HG02943 (cell line): ENCODE measurements around the gene NPHP4.

Source experiments
- ATAC-seq: cut with Tn5 transposase; IDR thresholded peaks from one replicate; pipeline ENCODE4 v1.9.1; 2021; ENCODE audit warnings: mild to moderate bottlenecking, low read depth, moderate library complexity; ENCODE audit not compliant: unreplicated experiment

Gene NPHP4

DNA sequence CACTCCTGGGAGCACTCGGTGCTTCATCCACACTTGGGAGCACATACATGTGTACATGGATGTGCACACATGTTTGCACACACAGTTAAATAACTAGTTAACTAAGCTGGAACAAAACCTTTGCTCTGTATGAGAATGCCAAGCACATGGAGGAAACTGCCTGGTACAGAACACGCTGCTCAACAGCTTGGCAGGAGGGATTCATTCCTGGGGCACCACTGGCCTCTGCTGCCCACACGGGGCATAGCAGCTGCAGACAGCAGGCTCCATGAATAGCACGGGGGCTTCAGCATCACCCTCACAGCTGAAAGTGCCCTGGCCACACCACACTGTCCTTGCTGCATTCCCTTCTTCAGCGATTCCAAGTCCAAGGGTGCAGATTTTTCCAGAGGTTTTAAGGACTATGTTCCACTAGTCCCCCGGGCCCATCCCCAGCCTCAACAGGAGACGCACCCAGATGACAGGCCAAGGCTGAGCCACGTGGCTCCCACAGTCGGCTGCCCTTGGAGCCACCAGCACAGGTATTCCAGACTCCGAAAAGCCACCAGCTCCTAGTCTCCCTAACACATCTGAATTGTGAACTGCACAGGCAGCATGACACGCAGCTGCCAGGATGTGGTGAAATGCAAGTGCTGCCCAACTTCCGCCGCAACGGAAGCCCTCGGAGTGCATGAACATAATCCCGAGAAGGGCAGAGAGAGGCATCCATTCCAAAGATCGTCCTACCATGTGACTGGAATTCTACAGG lies 16.9 kb downstream of the NPHP4 start:
- no peak for ATAC-seq

DNA sequence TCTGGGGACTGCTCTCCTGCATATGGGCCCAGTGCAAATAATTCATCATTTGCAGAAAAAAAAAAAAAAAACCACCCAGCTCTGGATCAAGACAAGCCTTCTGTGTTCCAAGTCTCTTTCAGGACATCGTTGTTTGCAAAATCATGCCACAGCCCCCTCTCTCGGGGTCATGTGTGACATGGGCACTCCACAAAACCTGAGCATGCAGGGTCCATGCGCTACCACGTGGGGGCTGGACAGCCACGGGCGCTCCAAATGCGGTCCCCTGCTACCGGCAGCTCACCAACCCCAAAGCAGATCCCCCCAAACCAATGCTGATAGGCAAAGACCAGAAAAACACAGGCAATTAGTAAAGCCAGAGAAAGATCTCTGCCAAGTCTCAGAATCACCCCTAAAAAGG lies 17.6 kb downstream of the NPHP4 start:
- ATAC-seq, result no peak

DNA sequence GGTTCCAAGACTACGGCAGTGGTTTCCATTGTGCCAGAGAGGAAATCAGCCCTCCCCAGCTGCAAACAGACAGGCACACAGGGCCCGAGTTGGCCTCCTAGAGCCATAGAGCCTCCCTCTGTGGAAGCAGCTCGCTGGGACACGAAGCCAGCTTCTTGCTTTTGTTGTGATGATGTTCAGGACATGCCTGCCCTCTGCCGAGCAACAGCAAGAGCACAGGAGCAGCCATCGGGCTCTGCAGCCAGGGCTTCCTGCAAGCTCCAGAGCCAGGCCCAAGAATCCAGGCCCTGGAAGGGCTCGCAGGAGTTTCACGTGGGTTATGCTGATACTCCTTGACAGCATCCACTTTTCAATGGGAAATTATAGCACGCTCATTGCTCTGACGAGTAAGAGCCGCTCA lies 18.5 kb downstream of the NPHP4 start:
- ATAC-seq, result no peak

DNA sequence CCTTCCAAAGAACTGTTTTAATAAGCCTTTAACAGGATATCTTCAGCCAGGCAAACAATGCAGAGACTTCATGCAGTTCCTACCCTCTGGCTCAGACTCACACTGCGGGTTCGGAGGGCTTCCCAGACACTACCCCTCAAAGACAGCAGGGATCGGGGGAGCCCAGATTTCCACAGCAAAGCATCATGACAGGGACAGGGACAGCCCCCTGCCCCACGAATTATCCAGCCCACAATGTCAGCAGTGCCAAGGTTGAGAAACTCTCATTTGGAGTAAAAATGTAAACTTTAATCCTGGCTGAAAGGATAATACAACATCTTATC lies 20.1 kb downstream of the NPHP4 start:
- no peak for ATAC-seq

DNA sequence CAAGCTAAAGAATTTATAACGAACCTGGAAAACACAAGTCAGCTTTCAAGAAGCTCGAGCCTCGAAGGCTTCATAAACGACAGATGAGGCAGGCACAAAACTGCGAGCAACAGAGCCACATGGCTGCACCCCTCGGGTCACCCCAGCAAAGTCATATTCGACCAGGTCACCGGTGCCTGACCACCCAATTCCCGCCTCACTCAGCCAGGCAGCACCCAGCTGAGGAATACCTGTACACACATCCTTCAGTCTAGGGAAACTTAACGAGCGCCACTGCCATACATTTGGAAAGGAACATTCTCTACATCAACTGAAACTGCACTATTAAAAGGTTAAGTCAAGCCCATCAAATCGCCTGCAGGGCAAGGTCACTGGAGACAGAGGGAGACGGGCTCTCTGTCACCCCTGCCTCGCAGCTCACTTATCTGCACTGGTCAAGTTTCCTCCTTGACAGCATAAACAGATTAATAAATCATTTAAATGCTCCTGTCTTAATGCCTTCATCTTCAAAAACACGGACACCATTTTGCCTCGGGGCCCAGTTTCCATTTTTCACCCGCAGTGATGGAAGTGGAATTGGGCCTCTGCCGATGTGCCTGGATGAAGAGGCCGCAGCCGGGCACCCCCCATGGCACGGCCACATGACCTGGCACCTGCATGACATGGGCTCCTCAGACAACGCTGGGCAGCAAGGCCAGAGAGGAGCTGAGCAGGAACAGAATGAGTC lies 20.6 kb downstream of the NPHP4 start:
- no peak for ATAC-seq

DNA sequence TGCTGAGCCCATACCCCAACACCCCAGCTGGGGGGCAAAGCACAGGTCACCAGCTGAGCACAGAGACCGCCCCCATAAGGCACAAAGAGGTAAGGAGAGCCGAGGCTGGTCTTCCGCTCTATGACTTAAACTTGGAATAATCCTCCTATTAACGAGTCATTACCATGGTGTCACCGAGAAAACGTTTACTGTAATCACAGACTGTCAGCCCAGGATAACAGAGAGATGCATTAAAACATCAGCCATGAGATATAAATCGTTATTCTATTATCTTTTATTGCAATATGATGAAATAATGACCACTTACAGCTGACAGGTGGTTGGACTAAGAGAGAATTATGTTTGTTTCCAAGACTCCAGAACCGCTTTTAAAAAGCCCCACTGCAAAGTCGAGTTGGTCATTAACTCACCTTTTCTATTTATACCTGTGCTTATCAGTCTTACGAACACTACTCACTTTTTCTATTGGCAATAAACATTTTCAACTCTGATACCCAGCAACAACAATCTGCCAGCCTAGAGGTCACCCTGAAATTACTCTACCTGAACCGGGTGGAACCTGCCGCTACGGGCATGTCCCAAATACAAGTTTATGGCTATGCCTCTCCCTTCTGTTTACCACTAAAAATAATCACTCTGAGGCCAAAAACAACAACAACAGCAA lies 21.5 kb downstream of the NPHP4 start:
- ATAC-seq, result no peak

DNA sequence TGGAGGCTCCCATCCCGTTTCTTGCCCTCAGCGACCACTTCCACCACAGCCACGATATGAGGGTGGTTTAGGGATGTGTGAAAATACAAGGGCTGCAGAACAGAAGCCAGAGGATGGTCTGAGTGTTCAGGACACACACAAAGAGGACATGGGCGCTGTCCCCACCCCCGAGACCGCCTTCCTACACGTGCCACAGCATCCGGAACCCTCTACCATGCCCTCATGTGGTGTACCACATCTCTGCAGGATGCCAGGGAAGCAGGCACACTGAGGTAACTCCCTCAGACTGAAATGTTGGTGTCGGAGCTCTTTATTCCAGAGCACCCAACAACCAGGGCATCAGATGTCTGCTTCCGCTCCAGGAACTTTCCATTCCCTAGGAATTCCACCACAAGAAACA lies 23.1 kb downstream of the NPHP4 start:
- ATAC-seq, result no peak

DNA sequence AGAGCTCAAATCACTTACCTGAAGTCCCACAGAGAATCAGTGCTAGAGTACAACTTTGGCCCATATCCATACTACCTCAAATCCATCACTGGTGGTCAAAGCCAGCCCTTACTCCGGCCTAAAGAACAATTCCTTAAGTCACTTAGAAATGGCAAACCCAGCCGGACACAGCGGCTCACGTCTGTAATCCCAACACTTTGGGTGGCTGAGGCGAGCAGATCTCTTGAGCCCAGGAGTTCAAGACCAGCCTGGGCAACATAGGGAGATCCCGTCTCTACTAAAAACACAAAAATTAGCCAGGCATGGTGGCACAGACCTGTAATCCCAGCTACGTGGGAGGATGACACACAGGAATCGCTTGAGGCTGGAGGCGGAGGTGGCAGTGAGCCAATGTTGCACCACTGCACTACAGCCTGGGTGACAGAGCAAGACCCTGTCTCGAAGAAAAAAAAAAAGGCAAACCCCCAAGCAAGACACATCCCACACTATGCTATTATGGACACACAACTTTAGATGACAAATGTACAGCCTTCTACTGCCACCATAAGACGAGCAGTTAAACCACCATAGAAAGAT lies 24.0 kb downstream of the NPHP4 start:
- ATAC-seq, result no peak

DNA sequence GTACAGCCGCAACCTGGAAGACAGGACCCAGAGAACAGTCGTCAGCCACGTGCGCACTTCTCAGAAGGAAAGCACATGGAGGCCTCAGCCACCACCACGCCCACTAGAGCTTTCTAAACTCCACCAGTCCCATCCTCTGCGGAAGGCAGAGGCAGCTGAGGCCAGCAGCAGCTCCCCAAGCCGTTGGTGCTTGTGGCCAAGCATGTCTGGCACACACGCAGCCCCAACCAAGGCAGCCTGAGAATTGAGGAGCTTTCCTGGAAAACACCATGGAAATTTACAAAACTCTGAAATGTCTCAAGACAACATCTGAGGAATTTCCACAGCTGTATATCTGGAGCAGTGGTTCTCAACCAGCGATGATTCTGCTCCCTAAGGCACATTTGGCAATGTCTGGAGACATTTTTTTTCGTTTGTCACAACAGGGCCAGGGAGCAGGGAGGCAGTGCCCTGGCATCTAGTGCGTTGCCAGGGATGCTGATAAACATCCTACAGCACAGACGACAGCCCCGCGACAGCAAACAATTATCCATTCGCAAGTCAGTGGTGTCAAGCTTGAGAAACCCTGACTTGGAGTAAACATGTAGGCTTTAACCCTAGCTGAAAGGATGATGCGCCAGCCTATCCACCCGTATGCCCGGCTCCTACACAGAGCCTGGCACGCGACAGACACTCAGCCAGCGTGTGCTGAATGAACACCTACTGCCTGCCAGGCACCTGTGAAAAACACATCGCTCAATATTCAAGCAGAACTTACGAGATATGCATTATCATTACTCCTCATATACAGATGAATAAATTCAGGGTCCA lies 24.7 kb downstream of the NPHP4 start:
- no peak for ATAC-seq

DNA sequence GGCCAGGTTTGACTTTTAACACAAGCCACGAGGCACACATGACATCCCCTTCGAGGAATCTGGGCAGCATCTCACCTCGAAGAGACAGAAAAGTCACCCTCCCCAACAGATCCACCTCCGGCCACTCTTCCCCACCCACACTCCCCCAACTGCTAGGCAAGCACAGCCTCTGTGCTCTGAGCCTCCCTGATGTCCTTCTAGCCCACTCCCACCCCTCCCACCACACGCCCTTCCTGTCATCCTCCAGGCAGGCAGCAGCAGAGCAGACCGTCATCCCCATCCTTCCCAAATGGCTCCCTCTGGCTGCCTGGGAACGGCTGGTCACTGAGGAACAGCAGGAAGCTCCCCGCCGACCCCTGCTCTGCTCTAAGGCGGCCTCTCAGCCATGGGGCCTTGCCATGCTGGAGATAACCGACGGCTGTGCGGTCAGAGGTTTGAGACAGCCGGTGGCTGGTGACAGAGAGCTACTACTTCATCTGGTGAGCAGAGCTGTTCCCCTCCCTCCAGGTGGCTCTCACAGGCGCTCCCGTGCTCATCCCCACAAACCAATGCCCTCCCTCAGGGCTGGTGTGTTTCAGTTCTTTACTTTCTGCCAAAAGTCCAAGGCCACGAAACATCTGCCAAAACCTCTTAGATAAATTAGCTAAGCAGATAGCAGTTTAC lies 25.6 kb downstream of the NPHP4 start:
- no peak for ATAC-seq

DNA sequence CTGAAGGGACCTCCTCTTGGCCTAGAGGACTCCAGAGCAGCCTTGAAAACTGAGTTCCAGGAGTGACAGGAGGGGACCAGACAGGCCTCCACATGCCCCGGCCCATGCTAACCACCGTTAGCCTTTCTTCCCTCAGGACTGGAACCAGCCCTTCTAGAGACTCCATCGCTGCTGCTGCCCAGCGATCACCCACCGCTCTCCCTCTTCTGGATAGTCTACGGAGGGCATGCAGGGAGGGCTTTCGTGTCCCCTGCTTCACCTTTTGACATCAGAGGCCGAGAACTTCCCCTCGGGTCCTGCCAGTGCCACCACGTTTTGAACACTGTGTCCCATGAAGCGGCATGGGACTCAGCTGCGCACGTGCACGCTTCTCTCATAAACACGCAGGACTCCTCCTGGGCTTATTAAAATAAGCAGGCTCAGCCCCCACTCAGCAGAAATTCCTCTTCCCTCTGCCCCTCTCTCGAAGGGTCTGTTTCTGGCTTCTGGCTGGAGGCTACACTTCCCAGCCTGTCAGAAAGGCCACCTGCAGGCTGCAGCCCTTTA lies 26.6 kb downstream of the NPHP4 start:
- no peak for ATAC-seq

DNA sequence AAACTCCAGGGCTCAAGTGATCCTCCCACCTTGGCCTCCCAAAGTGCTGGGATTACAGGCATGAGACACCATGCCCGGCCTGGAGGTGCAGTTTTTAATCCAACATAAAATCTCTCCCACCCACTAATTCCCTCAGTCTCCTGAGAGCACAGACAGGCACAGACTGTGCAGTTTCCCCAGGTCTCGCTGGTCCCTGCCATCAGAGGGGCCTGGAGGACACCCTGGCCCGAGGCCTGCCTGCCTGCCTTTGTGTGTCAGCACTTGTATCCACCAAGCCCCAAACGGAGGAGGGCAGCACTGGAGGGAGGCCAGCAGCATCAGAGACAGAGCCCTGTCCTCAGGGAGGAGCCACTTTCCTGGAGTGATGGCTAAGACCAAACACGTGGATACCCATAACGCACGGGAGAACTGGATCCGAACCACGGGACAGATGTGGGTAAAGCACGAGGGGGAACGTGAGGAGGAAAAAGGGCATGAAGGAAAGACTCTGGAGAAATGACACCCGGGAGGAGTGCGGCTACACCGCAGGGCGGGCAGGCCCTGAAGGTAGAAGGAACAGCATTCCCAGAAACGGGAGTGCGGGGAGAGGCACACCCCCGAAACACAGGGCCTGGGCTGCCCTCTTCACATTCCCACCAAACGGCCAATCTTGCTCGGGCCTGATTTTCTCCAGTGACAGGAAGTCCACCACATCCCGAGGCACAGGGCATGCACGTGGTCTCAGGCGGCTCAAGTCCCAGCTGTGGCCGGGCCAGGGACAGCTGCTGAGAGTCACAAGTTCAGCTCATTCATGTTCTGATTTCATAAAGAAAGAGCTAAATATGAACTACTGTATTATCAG lies 29.7 kb downstream of the NPHP4 start:
- ATAC-seq, result no peak

DNA sequence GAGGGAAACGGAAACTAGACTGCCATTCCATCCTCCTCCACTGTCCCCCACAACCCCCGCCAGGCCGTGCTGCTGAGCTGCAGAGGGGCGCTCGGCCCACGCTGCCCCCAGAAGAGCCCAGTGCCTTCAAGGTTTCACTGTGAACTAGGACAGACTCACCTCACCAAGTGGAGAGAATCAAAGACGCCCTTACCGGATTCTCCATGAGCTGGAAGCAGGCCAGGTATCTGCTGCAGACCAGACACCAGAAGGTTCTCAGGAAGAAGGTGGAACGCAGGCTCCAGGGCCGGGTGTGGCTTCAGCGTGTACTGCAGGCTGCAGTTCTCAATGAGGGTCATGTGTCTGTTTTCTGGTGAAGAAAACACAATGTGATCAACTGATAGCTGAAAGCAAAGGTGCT lies 30.6 kb downstream of the NPHP4 start:
- no peak for ATAC-seq

DNA sequence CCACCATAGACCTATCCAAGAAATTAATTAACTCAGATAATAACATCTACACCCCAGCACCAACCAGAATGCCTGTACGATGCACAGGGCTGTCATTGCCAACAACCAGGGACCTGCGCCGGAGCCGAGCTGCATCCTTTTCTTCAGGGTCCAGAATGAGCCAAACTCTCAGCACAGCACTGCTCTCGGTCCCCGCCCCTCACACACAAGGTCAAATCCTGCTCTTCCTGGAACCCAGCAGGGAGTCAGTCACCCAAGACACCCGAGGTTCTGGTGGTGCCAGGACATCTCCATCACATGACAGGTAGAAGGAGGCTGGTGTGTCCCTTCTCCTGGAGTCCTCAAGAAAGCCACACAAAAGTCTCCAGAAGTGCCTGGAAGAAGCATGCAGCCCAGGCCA lies 31.9 kb downstream of the NPHP4 start:
- no peak for ATAC-seq

DNA sequence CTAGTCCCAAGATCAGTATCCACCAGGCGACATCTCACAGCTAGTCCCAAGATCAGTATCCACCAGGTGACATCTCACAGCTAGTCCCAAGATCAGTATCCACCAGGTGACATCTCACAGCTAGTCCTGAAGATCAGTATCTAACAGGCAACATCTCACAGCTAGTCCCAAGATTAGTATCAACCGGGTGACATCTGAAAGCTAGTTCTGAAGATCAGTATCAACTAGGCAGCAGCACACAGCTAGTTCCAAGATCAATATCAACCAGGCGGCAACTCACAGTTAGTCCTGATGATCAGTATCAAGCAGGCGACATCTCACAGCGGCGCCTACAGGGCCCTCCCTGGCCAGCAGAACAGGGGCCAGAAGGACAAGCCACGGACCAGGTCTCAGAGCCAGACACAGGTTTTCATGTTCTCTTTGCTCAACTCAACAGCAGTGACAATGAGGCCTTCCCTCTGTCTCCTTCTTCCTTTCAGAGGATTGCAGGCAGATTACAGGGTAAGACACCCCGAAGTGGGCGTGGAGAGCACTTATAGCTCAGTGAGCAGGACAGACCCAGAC lies 32.5 kb downstream of the NPHP4 start:
- no peak for ATAC-seq

DNA sequence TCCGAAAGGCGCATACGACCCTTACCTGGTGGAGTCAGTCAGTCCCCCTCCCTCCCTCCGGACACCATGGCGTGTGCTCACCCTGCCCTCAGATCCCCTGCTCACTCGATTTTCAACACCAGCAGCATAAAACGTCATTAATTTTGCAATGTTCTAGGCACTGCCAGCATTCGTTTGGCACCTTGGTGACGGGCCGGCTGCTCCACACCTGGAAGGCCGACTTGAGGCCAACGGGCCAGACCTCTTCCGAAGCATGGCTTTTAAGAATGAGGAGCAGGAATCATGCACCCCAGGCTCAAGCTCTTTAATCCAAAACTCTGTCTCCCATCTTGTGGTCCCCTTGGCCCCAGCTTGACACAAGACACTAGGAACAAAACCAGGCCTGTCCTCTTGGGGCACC lies 33.1 kb downstream of the NPHP4 start:
- ATAC-seq, result no peak

DNA sequence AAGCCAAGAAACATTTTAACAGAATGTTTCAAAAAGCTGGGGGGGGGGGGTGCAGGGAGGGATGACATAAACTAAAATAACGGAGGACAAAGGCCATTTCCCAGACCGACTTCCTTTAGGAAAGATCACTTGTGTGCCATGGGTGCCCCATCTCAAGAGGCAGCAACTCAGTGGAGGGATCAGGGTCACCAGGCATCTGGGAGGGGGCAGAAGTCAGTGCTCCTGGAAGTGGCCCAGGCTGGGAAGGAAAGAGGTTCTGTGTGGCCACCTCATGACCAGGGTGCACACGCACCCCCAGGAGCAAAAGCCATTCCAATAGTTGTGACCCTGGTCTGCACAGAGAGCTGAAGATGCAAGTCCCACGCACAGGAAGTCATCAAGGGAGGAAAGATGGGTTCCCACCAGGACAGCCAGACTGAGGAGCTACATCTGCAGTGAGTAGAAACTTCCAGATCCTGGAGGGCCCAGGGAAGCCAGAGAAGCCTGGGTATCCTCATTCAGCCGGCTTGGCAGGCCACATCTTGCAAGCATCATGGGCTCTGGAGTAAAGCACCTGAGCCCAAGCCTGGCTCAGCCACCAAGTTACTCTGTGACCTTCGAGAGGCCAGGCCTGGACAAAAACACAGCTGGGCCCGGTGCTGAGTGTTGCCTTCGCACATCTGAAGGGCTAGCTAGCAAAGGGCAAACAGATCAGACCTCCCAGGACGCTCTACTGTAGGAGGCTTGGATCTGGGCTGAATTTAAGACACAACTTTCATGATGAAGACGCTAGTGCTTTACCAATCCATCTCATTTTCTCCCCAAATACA lies 36.0 kb downstream of the NPHP4 start:
- ATAC-seq, result no peak

DNA sequence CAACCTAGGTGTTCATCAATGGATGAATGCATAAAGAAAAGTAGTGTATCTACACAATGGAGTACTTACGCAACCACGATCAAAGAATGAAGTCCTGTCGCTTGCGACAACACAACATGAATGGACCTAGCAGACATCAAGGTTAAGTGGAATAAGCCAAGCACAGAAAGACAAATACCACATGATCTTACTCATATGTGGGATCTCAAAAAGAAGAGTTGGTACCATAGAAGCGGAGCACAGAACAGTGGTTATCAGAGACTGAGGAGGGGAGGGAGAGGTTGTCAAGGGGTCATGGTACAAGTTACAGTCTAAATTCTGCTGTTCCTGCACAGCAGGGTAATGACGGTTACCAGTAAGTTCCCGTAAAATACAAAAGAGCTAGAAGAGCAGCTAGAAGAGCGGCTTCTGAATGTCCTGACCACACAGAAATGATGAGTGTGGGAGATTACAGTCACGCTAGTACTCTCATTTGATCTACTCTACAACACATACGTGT lies 36.7 kb downstream of the NPHP4 start:
- ATAC-seq, result no peak
